ENCODE results near the gene SLC4A4. TPM values are rescaled to one million over a fixed set of nuclear protein-coding genes. Genes with fewer than 3 reads are reported as not detected.

The SLC4A4 gene
- total RNA-seq, 5 donors from 2014 or later (not counting 1 experiment from before 2014, with no cell fraction given): 0.76 to 3.2 (median 1.5) TPM

DNA sequence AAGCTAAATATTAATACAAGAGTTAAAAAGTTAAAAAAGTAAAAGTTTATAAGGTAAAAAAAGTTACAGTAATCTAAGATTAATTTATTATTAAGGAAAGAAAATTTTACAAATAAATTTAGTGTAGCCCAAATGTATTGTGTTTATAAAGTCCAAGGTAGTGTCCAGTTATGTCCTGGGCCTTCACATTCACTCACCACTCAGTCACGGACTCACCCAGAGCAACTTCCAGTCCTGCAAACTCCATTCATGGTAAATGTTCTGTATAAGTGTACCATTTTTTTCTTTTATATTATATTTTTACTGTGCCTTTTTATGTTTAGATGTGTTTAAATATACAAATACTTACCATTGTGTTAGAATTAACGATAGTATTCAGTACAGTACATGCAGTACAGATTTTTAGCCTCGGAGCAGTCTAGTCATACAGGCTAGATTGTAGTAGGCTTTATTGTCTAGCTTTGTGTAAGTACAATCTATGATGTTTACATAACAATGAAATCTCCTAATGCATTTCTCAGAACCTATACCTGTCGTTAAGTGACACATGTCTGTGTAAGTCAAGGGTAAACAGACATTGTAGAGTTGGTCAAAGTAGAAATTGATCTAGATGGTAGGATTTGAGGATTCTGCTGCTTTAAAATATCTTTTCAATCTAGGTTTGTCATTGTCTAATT is 247.4 kb downstream of the SLC4A4 start:
- Histone ChIP-seq H3K27me3 (replicated peaks in 1 of 2; ENCODE audit: control insufficient read depth in 2 of 2, extremely low read depth in 1 of 2, insufficient read depth in 2 of 2, low read length in 1 of 2) (no peaks in the 10 kb centered on the region), H3K4me3 (ENCODE audit: control insufficient read depth in 1 of 2, extremely low read depth in 1 of 2, low read length in 1 of 2) (no peak overlapping the region), H3K27ac (ENCODE audit: low read length) (no peak overlapping the region), H3K4me1 (ENCODE audit: control insufficient read depth in 1 of 2, extremely low read depth in 1 of 2, insufficient read depth in 2 of 2, low read length in 2 of 2) (no peaks in the 10 kb centered on the region), H3K9me3 (no peaks in the 10 kb centered on the region), H3K36me3 (ENCODE audit: control insufficient read depth in 2 of 2, extremely low read depth in 1 of 2, insufficient read depth in 1 of 2, low read length in 1 of 2) (no peaks in the 10 kb centered on the region)
- WGBS (ENCODE audit: insufficient coverage): no CpG with 5 or more reads among the region's 4 CpGs
- POLR2A ChIA-PET: no interaction called here
- no peaks in the 10 kb centered on the region for H3K36me3 Mint-ChIP-seq
- ATAC-seq (replicated peaks in 1 of 4) (no peak), DNase-seq (no peak)
- no peak overlapping the region for H3K27ac Mint-ChIP-seq
- CTCF ChIA-PET: interaction anchor here in 1 of 2 donors (0.6 kb wide), 1 partner anchor 456 kb away, joined by 4 read pairs; no protein-coding TSS in a partner anchor
- peaks cover 12 to 19% (median 16%) of the 10 kb centered on the region in 3 donors for H3K9me3 Mint-ChIP-seq
- no peaks in the 10 kb centered on the region for H3K4me1 Mint-ChIP-seq
- no peaks in the 10 kb centered on the region for H3K27me3 Mint-ChIP-seq
- H3K4me3 Mint-ChIP-seq: no peak overlapping the region

DNA sequence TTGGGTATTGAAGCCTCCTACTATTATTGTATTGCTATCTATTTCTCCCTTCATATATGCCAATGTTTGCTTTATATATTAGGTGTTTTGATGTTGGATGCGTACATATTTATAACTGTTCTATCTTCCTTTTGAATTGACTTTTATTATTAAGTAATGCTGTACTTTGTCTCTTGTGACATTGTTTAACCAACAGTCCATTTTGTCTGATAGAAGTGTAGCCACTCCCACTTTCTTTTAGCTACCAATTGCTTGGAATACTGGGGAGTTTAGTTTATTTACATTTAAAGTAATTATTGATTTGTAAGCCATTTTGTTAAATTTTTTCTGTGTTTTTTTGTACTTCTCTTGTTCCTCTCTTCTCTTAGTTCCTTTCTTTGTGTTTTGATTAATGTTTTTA is 249.2 kb downstream of the SLC4A4 start:
- POLR2A ChIA-PET: no interaction called here
- Mint-ChIP-seq H3K36me3 (no peaks in the 10 kb centered on the region), H3K9me3 (peaks cover 8 to 12% (median 9%) of the 10 kb centered on the region in 3 donors), H3K27me3 (no peaks in the 10 kb centered on the region), H3K4me1 (no peaks in the 10 kb centered on the region), H3K4me3 (no peak overlapping the region), H3K27ac (no peak overlapping the region)
- ATAC-seq (replicated peaks in 1 of 4): no peak
- CTCF ChIA-PET: no interaction called here
- H3K27me3 ChIP-seq (replicated peaks in 1 of 2; ENCODE audit: control insufficient read depth in 2 of 2, extremely low read depth in 1 of 2, insufficient read depth in 2 of 2, low read length in 1 of 2): no peaks in the 10 kb centered on the region
- DNase-seq: no peak
- no CpG with 5 or more reads among the region's 1 CpG for WGBS (ENCODE audit: insufficient coverage)
- H3K36me3 ChIP-seq (ENCODE audit: control insufficient read depth in 2 of 2, extremely low read depth in 1 of 2, insufficient read depth in 1 of 2, low read length in 1 of 2): no peaks in the 10 kb centered on the region
- no peaks in the 10 kb centered on the region for H3K9me3 ChIP-seq
- H3K4me3 ChIP-seq (ENCODE audit: control insufficient read depth in 1 of 2, extremely low read depth in 1 of 2, low read length in 1 of 2): no peak overlapping the region
- no peak overlapping the region for H3K27ac ChIP-seq (ENCODE audit: low read length)
- H3K4me1 ChIP-seq (ENCODE audit: control insufficient read depth in 1 of 2, extremely low read depth in 1 of 2, insufficient read depth in 2 of 2, low read length in 2 of 2): no peaks in the 10 kb centered on the region

DNA sequence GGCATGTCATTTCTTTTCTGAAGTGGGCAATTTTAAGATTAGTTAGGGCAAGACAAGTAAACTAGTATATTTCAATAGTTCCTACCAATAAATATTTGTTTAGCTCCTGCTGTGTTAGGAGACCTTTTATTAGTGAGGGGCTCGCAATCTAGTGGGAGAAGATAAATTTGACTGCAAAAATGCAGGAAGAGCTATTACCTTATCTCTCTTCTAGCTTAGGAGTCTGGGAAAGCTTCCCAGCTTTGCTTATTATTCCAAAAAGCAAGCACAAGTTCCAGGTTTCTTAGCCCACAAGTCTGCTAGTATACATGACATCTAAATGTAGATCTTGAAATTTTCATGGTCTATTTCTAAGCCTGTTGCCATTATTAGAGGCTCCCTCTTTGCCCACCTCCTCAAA is 254.0 kb downstream of the SLC4A4 start:
- no peak overlapping the region for H3K27ac Mint-ChIP-seq
- no CpG with 5 or more reads among the region's 1 CpG for WGBS (ENCODE audit: insufficient coverage)
- no peaks in the 10 kb centered on the region for H3K36me3 ChIP-seq (ENCODE audit: control insufficient read depth in 2 of 2, extremely low read depth in 1 of 2, insufficient read depth in 1 of 2, low read length in 1 of 2)
- no peaks in the 10 kb centered on the region for H3K4me1 Mint-ChIP-seq
- DNase-seq: no peak
- H3K27me3 Mint-ChIP-seq: no peaks in the 10 kb centered on the region
- H3K9me3 Mint-ChIP-seq: peaks cover 8 to 9% (median 8%) of the 10 kb centered on the region in 3 donors
- H3K36me3 Mint-ChIP-seq: no peaks in the 10 kb centered on the region
- ATAC-seq (replicated peaks in 1 of 4): no peak
- no peaks in the 10 kb centered on the region for H3K9me3 ChIP-seq
- ChIA-PET CTCF (no interaction called here), POLR2A (no interaction called here)
- no peak overlapping the region for H3K4me3 ChIP-seq (ENCODE audit: control insufficient read depth in 1 of 2, extremely low read depth in 1 of 2, low read length in 1 of 2)
- H3K4me3 Mint-ChIP-seq: no peak overlapping the region
- no peaks in the 10 kb centered on the region for H3K27me3 ChIP-seq (replicated peaks in 1 of 2; ENCODE audit: control insufficient read depth in 2 of 2, extremely low read depth in 1 of 2, insufficient read depth in 2 of 2, low read length in 1 of 2)
- H3K4me1 ChIP-seq (ENCODE audit: control insufficient read depth in 1 of 2, extremely low read depth in 1 of 2, insufficient read depth in 2 of 2, low read length in 2 of 2): no peaks in the 10 kb centered on the region
- H3K27ac ChIP-seq (ENCODE audit: low read length): no peak overlapping the region

DNA sequence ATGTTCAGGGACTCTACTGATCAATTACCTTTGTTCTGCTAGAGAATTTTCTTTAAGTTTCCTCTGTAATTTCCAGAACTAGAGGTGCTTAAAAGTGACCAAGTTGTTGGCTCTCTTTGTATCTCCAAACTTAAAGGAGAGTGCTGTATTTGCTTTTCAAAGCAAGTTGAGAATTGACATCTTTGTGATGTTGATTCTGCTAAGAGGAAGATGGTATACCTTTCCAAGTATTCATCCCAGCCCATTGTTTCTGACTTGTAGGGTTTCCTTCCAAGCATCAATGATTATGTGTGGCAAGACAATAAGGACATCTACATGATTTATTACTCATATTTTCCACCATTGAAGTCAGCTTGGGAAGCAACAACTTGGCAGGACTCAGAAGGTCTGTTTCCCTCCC is 254.5 kb downstream of the SLC4A4 start:
- Histone ChIP-seq H3K27me3 (replicated peaks in 1 of 2; ENCODE audit: control insufficient read depth in 2 of 2, extremely low read depth in 1 of 2, insufficient read depth in 2 of 2, low read length in 1 of 2) (no peaks in the 10 kb centered on the region), H3K27ac (ENCODE audit: low read length) (no peak overlapping the region), H3K4me1 (ENCODE audit: control insufficient read depth in 1 of 2, extremely low read depth in 1 of 2, insufficient read depth in 2 of 2, low read length in 2 of 2) (no peaks in the 10 kb centered on the region), H3K4me3 (ENCODE audit: control insufficient read depth in 1 of 2, extremely low read depth in 1 of 2, low read length in 1 of 2) (no peak overlapping the region), H3K36me3 (ENCODE audit: control insufficient read depth in 2 of 2, extremely low read depth in 1 of 2, insufficient read depth in 1 of 2, low read length in 1 of 2) (no peaks in the 10 kb centered on the region), H3K9me3 (no peaks in the 10 kb centered on the region)
- ATAC-seq (replicated peaks in 1 of 4) (no peak), DNase-seq (no peak)
- Mint-ChIP-seq H3K27me3 (peaks cover 3 to 5% of the 10 kb centered on the region in 2 donors), H3K4me1 (no peaks in the 10 kb centered on the region), H3K9me3 (peaks cover 8 to 9% (median 8%) of the 10 kb centered on the region in 3 donors), H3K4me3 (no peak overlapping the region), H3K27ac (no peak overlapping the region), H3K36me3 (no peaks in the 10 kb centered on the region)
- ChIA-PET POLR2A (no interaction called here), CTCF (no interaction called here)

DNA sequence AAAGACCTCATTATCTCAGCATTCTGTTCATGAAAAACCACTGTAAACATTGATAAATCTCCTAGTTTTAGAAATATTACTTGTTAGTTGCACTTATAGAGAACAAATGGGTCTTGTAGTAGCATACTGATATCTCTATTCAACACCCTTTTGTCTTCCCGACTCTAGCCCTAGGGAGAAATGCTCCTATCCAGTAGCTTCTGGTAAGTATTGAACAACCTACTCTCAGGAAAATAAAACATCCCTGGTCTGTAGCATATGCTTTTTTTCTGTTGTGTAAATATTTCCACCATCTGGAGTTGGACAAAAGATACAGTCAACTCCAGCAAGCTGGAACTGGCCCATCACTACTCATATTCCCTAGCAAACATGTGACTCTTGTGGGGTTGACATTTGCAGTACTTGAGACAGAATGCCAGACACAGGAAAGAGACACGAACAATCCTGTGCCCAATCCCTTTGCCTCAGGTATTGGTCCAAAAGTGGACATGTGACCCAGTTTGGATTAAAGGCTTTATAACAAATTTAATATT is 256.8 kb downstream of the SLC4A4 start:
- Mint-ChIP-seq H3K4me1 (no peaks in the 10 kb centered on the region), H3K36me3 (no peaks in the 10 kb centered on the region), H3K4me3 (no peak overlapping the region), H3K9me3 (no peaks in the 10 kb centered on the region), H3K27me3 (peaks cover 3 to 6% of the 10 kb centered on the region in 2 donors), H3K27ac (no peak overlapping the region)
- Histone ChIP-seq H3K9me3 (no peaks in the 10 kb centered on the region), H3K4me3 (ENCODE audit: control insufficient read depth in 1 of 2, extremely low read depth in 1 of 2, low read length in 1 of 2) (no peak overlapping the region), H3K36me3 (ENCODE audit: control insufficient read depth in 2 of 2, extremely low read depth in 1 of 2, insufficient read depth in 1 of 2, low read length in 1 of 2) (no peaks in the 10 kb centered on the region), H3K4me1 (ENCODE audit: control insufficient read depth in 1 of 2, extremely low read depth in 1 of 2, insufficient read depth in 2 of 2, low read length in 2 of 2) (no peaks in the 10 kb centered on the region), H3K27me3 (replicated peaks in 1 of 2; ENCODE audit: control insufficient read depth in 2 of 2, extremely low read depth in 1 of 2, insufficient read depth in 2 of 2, low read length in 1 of 2) (no peaks in the 10 kb centered on the region), H3K27ac (ENCODE audit: low read length) (no peak overlapping the region)
- ChIA-PET POLR2A (no interaction called here), CTCF (no interaction called here)
- ATAC-seq (replicated peaks in 1 of 4) (no peak), DNase-seq (no peak)
- WGBS (ENCODE audit: insufficient coverage): 60% methylated on average over 1 of the region's 2 CpGs

DNA sequence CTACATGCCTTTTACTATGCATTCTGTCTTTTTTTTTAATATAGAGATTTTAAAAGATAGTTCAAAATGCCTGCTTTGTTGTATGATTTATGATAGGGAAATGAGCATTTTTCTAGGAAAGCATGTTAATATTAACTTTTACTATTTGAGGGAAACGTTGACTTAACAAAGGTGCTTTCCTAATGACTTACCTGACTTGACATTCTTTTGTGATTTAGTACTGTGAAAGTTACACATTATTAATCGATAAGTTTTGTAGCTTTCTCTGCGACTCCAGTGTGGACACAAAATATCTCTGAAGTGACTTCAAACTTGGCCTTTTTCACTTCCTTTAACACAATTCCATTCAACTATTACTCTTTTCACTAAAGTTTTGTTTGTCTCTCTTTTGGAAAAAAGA is 260.8 kb downstream of the SLC4A4 start:
- CTCF ChIA-PET: no interaction called here
- Mint-ChIP-seq H3K27me3 (peaks cover 3 to 13% of the 10 kb centered on the region in 2 donors), H3K9me3 (no peaks in the 10 kb centered on the region), H3K27ac (no peak overlapping the region), H3K36me3 (no peaks in the 10 kb centered on the region), H3K4me3 (no peak overlapping the region), H3K4me1 (no peaks in the 10 kb centered on the region)
- H3K4me1 ChIP-seq (ENCODE audit: control insufficient read depth in 1 of 2, extremely low read depth in 1 of 2, insufficient read depth in 2 of 2, low read length in 2 of 2): no peaks in the 10 kb centered on the region
- DNase-seq: no peak
- H3K27me3 ChIP-seq (replicated peaks in 1 of 2; ENCODE audit: control insufficient read depth in 2 of 2, extremely low read depth in 1 of 2, insufficient read depth in 2 of 2, low read length in 1 of 2): no peaks in the 10 kb centered on the region
- no peak overlapping the region for H3K27ac ChIP-seq (ENCODE audit: low read length)
- no peak overlapping the region for H3K4me3 ChIP-seq (ENCODE audit: control insufficient read depth in 1 of 2, extremely low read depth in 1 of 2, low read length in 1 of 2)
- WGBS (ENCODE audit: insufficient coverage): no CpG with 5 or more reads among the region's 3 CpGs
- H3K36me3 ChIP-seq (ENCODE audit: control insufficient read depth in 2 of 2, extremely low read depth in 1 of 2, insufficient read depth in 1 of 2, low read length in 1 of 2): no peaks in the 10 kb centered on the region
- POLR2A ChIA-PET: no interaction called here
- H3K9me3 ChIP-seq: no peaks in the 10 kb centered on the region
- no peak for ATAC-seq (replicated peaks in 1 of 4)

Data from T-cell (primary cell).